ENCODE measurements around the gene ELAC2.
A peak's percentile ranks its signal among the peaks of the same experiment; 100 is the strongest.

ELAC2 gene, protein sequence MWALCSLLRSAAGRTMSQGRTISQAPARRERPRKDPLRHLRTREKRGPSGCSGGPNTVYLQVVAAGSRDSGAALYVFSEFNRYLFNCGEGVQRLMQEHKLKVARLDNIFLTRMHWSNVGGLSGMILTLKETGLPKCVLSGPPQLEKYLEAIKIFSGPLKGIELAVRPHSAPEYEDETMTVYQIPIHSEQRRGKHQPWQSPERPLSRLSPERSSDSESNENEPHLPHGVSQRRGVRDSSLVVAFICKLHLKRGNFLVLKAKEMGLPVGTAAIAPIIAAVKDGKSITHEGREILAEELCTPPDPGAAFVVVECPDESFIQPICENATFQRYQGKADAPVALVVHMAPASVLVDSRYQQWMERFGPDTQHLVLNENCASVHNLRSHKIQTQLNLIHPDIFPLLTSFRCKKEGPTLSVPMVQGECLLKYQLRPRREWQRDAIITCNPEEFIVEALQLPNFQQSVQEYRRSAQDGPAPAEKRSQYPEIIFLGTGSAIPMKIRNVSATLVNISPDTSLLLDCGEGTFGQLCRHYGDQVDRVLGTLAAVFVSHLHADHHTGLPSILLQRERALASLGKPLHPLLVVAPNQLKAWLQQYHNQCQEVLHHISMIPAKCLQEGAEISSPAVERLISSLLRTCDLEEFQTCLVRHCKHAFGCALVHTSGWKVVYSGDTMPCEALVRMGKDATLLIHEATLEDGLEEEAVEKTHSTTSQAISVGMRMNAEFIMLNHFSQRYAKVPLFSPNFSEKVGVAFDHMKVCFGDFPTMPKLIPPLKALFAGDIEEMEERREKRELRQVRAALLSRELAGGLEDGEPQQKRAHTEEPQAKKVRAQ

DNA sequence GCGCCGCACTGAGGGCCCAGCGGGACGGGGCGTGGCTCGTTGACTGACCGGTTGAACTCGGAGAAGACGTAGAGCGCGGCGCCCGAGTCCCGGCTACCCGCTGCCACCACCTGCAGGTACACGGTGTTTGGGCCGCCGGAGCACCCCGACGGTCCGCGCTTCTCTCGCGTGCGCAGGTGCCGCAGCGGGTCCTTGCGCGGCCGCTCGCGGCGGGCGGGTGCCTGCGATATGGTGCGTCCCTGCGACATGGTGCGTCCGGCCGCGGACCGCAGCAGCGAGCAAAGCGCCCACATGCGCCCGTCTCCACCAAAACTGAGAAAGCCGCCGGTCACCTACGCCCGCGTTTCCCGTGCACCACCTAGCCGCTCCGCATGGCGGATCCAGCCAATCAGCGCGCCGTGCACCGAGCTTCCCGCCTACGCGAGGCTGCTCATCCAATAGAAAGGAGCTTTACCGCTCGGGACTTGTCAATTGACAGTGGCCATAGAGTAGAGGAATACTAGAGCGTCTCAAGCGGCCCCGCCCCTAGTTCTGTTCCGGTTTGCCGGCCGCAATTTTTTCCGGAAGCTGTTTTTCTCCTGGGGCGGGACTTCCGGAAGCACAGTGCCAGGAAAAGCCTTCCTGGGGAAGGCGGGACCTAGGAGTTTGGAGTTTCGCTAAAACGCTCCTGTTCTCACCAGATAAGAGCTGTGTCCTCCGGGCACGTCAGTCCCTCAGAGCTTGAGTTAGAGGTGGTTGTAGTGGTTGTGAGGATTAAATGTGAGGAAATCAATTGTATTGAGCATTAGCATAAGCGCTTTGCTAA, at the start of gene ELAC2:
ELAC2 (minus strand) TSS at position 373 of the 805 bp plus-strand sequence; CDS start at position 293, 80 bp downstream.
- DNase-seq (ENCODE audit: low read depth in 2 of 2, low spot score in 1 of 2) = peak; percentile 92 to 96

GRCh38 chr17:13065032-13065431, 47.2 kb upstream of the ELAC2 start:
- DNase-seq (ENCODE audit: low read depth in 2 of 2, low spot score in 1 of 2) = no peak

DNA sequence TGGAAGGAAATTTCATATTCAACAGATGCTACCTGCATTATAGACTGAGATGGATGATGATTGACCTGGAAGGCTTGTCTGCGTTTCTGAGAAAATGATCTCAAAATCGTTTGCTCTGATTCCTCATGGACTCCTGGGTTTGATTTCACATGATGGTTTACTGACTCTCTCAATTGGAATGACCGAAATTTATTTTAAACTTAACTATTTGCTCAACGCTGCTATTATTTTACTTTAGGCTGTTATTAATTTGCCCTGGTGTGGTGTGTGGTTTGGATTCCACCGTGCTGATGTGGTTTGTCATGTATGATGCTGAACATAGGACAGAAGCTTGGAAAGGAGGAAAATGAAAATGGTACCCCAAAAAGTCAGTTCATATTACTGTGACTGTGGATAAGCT, 37.3 kb upstream of the ELAC2 start:
- no peak for DNase-seq (ENCODE audit: low read depth in 2 of 2, low spot score in 1 of 2)

DNA sequence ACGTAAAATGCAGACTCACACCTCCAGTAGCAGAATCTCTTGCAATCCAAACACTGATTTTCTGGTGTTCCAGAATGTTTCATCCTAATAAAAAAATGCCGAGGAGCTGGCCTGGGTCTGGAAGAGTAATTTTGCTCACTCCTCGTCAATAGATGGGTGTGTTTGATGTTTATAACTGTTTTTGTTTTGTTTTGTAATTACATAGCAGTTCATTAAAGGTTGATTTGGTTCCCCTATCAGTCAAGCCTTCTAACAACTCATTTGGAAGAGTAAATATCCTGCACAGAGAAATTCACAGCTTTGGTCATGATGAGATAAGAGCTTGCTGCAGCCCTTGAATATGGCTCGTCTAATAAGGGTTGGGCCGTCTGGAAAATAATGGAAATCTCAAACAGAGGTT, 36.8 kb upstream of the ELAC2 start:
- no peak for DNase-seq (ENCODE audit: low read depth in 2 of 2, low spot score in 1 of 2)

- DNase-seq (ENCODE audit: low read depth in 2 of 2, low spot score in 1 of 2) = no peak
Observed at GRCh38 chr17:13051915-13052314, 34.1 kb upstream of the ELAC2 start.

GRCh38 chr17:13047011-13047606, 29.3 kb upstream of the ELAC2 start:
- no peak for DNase-seq (ENCODE audit: low read depth in 2 of 2, low spot score in 1 of 2)

GRCh38 chr17:13046361-13046760, 28.5 kb upstream of the ELAC2 start:
- no peak for DNase-seq (ENCODE audit: low read depth in 2 of 2, low spot score in 1 of 2)

GRCh38 chr17:13044572-13045065, 26.8 kb upstream of the ELAC2 start:
- no peak for DNase-seq (ENCODE audit: low read depth in 2 of 2, low spot score in 1 of 2)

DNA sequence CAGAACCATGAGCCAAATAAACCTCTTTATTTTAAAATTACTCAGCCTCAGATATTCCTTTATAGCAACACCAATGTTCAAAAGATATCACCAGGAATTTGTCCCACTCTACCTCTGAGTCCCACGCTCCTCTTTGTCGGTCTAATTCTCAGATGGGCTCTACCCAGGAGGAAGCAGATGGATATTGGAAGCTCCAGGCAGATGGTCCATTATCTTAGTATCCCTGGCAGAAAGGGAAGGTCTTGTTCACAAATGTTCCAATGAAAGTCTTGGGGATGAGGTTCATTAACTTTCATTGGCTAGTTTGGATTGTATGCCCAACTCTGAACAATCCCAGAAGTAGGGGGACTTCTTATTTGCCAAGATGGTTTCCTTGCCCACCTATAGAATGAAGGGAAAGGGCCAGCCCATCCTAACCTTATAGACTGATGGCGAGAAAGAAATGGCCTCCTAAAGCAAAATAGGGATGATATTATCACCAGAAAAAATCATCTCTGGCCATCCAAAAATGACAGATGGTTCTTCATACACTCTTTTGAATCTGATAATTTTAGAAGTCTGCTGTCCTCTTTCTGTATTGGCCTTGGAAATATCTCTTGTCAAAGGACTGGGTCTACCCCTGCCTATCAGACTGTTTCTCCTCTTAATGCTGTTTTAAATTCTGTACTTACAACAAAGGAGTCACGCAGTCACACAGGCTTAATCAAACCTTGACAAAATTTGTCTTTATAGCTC, 21.3 kb upstream of the ELAC2 start:
- DNase-seq (ENCODE audit: low read depth in 2 of 2, low spot score in 1 of 2) = no peak

DNA sequence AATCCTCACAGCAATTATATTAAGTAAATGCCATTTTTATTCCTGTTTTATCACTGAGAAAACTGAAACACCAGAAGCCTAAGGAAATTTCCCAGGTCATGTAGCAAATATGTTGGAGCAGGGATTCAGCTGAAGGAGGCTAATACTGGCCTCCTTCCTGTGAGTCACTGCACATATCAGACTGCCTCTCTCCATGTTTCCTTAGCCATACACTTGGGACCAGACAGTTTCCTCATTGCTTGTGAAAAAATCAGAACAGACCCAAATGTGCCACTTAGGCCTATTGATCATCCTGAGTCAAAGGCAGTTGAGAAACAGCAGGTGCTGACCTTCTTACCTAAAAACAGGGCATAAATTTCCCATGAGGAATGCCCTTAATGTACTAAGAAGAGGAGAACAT, 18.9 kb upstream of the ELAC2 start:
- DNase-seq (ENCODE audit: low read depth in 2 of 2, low spot score in 1 of 2) = no peak

- no peak for DNase-seq (ENCODE audit: low read depth in 2 of 2, low spot score in 1 of 2)
Observed at GRCh38 chr17:13035420-13035819, 17.6 kb upstream of the ELAC2 start.

DNA sequence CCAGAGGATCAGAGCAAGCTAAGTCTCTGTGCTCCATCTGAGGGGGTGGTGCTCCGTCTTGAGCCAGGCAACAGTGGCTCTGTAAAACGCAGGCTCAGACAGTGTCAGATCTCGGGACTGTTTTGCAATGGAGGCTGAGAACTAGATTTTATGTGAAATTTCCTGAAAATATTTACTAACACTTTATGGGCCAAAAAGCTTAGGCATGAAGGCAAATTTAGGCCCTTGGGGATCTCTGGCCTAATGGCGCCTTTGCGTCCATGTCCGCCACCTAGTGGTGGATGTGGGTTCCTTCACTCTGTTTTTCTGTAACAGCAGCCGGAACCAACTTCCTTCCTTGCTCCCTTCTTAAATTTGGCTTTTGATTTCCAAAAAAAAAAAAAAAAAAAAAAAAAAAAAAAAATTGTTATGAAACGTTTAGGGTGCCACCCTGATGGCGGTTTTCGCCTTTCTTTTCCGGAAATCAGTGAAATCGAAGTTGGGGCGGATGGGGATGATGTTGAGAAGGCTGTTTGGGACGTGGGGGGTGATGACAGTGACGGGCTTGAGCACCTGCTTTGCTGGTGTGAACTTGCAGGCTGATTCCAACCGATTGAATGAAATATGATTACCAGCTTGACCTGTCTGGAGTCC, 14.0 kb upstream of the ELAC2 start:
- DNase-seq (ENCODE audit: low read depth in 2 of 2, low spot score in 1 of 2) = no peak

DNA sequence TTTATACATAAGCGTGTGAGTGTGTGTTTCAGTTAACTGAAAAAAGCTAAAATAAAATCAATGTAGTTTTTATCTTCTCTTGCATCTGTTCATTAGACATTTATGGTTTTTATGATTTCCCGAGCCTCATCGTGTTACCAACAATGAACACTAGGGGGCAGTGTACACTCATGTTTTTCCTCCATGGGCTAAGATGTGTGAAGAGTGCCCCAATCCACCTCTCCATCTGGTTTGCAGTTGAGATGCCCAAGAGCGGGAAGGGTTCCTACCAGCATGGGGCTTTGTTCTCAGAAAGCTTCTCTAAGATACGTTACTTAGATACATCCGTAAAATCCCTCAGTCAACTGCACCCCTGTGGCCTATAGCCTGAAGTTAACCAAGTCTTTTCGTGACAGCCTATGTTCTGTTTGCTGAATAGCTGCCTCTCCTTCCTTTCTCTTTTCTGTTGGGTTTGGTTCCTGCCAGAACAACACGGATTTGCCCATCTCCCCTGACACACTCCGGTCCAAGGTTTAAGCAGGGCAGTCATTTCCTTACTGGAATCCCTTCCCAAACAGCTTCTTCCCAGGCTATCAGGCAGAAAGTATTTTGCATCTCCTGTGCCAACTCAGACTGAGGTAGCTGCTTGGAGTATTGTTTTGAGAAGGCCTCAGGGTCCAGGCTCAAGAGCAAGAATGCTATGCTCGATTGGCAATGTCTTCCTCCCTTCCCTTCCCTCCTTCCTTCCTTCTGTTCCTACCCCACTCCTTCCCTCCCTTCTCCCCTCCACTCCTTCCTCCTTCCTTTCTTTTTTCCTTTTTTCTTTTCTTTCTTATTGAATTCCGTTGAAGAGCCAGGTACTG, 12.9 kb upstream of the ELAC2 start:
- DNase-seq (ENCODE audit: low read depth in 2 of 2, low spot score in 1 of 2) = peak in 1 of 2 donors; percentile 15

- no peak for DNase-seq (ENCODE audit: low read depth in 2 of 2, low spot score in 1 of 2)
Observed at GRCh38 chr17:13030056-13030455, 12.2 kb upstream of the ELAC2 start.

DNA sequence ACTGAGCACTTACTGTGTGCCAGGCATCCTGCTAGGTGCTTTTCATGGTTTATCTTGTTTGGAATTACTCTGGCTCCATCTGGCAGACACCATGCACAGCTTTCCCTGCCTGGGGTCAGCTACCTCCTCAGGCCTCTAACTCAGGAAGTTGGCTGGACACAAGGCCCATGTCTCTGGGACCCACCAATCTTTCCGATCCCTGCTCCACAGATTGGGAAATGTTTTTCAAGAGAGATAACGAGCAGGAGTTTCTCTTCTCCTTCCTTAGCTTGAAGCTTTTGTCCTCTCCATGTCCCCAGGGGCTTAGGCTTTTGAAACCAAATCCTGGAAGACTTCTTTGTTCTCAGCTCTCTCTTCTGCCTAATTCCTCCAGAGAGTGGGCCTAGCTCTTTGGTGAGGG, 11.5 kb upstream of the ELAC2 start:
- DNase-seq (ENCODE audit: low read depth in 2 of 2, low spot score in 1 of 2) = no peak

- no peak for DNase-seq (ENCODE audit: low read depth in 2 of 2, low spot score in 1 of 2)
Observed at GRCh38 chr17:13027246-13027645, 9.4 kb upstream of the ELAC2 start.

GRCh38 chr17:13025687-13026086, 7.9 kb upstream of the ELAC2 start:
- DNase-seq (ENCODE audit: low read depth in 2 of 2, low spot score in 1 of 2) = no peak

- no peak for DNase-seq (ENCODE audit: low read depth in 2 of 2, low spot score in 1 of 2)
Observed at GRCh38 chr17:13025258-13025627, 7.4 kb upstream of the ELAC2 start.
